ENCODE data around the gene SSB.
"Not testable (repeated sequence)": the region's sequence is repeated elsewhere in the genome, so short reads cannot be mapped to it uniquely, and the experiment has no call there.

DNA sequence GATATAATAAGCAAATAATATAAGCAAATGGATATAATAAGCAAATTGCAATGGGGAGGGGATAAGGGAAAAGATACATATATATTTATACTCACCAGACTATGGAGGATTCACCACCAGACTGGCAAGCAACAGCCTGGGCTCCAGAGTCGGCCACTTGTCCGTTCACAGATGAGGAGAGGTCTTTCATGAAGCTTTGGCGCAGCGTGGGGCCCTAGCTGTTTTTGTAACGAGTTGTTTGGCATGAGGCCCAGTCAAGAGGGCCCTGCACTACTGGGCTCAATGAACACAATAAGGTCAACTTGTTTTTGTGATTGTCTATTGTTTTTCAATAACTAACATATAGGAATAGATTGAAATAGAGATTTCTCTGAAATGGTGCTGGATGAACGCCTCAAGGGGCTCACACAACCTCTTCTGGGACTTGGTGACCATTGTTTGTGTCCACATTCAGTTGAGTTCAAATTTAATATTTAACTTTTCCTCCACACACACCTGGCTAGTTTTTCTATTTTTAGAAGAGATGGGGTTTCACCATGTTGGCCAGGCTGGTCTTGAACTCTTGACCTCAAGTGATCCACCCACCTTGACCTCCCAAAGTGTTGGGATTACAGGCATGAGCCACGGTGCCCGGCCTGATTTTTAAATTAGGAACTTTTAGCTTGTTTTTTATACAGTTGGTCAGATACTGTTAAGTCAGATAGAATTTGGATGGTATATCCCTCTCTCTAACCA is 50.5 kb downstream of the SSB start:
- TF ChIP-seq, protein P1, sequence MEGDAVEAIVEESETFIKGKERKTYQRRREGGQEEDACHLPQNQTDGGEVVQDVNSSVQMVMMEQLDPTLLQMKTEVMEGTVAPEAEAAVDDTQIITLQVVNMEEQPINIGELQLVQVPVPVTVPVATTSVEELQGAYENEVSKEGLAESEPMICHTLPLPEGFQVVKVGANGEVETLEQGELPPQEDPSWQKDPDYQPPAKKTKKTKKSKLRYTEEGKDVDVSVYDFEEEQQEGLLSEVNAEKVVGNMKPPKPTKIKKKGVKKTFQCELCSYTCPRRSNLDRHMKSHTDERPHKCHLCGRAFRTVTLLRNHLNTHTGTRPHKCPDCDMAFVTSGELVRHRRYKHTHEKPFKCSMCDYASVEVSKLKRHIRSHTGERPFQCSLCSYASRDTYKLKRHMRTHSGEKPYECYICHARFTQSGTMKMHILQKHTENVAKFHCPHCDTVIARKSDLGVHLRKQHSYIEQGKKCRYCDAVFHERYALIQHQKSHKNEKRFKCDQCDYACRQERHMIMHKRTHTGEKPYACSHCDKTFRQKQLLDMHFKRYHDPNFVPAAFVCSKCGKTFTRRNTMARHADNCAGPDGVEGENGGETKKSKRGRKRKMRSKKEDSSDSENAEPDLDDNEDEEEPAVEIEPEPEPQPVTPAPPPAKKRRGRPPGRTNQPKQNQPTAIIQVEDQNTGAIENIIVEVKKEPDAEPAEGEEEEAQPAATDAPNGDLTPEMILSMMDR (IDR thresholded peaks at IDR 0.05; ENCODE audit: insufficient read depth, low read length, poor library complexity, severe bottlenecking), result not testable (repeated sequence)
- TF ChIP-seq EZH2phosphoT487 (conservative IDR thresholded peaks at IDR 0.05; ENCODE audit: low read length), result not testable (repeated sequence)
